ENCODE results near the gene FAM161A.
A peak's percentile ranks its signal among the peaks of the same experiment; 100 is the strongest.

- TF ChIP-seq CTCF (IDR thresholded peaks at IDR 0.05) = peak in 1 of 6 experiments; percentile 17
- peak in 1 of 2 donors; percentile 60 for TF ChIP-seq POLR2A (IDR thresholded peaks at IDR 0.05)
Observed at GRCh38 chr2:61853847-61854563, at the start of gene FAM161A.
